NCI-H2171 (cell line): Measurements from ENCODE around the gene TANC1.
A peak's percentile ranks its signal among the peaks of the same experiment; 100 is the strongest.

Experiments
- DNase-seq: peaks from one replicate; lab custom pipeline; 2025; lab: John Stamatoyannopoulos, UW

Gene TANC1

DNA sequence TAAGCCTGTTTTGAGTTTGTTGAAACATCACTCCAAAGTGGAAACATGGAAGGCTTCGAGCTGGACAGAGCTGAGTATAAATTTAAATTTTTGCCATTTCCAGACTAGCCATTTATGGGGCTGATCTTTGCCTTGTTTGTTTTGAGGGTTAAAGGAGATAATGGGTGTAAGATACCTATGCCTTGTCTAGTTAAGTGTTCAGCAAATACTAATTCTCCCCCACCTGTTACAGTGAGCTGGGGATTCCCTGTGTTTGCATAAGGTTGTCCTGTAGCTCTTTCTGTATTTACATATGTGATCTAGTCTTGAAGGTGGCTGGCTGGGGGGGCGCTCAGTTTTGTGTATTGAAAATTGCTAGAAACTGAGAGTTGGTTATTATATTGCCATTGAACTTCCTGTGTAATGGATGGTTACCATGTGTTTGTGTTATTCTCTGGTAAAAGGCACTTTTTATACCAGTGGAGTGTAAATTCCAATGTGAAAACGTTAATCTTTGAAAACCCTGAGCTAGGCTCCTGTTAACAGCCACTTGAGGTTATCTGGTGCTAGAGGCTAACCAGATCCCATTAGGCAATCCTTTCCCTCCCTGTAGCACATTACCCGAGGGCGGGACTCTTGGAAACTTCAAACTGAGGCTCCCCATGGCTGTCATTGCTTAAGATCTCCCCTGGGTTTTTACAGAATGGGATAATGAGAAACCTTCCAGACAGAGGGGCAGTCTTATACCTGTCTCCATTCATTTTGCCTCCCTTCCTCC, 26.7 kb downstream of the TANC1 start:
- no peak for DNase-seq

DNA sequence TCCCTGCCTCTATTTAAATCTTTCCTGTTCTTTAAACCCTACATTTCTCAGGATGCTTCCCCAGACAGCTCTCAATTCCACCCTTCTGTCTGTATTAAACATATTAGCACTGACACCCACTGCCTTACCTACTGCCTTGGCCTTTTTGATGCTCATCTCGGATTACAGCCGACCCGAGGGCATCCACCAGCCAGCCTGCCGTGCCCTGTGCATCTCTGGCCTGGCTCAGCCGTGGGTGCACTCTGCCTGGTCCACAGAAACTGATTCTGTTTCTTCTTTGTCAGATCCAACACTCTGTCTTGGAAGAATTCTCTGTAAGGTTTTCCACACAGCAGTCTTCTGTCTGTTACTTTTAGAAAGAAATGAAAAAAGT, 27.2 kb downstream of the TANC1 start:
- no peak for DNase-seq

DNA sequence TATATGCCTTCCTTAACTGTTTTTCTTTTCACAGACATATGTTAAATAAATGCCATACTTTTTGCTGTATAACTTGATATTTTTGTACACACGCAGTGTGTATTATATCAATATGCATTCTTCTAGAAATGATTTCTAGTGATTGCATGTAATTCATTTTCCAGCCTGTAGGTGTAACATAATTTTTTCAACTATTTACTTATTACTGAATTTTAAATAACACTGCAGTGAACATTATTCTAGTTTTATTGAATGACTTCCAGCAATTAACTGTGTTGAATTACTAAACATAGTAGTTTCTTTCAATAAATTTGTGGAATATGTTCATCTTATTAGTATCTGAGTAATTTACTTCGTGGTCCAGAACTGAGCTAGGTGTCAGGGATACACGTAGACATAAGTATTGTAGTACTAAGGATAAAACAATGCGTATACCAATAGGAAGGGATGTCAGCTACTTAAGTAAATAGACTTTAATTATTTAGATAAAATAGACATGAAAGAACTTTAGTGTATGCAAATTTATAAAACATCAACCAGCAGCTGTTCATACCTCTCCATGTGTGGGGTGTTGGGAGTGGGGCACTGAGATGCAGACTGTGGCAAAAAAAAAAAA, 28.0 kb downstream of the TANC1 start:
- no peak for DNase-seq

DNA sequence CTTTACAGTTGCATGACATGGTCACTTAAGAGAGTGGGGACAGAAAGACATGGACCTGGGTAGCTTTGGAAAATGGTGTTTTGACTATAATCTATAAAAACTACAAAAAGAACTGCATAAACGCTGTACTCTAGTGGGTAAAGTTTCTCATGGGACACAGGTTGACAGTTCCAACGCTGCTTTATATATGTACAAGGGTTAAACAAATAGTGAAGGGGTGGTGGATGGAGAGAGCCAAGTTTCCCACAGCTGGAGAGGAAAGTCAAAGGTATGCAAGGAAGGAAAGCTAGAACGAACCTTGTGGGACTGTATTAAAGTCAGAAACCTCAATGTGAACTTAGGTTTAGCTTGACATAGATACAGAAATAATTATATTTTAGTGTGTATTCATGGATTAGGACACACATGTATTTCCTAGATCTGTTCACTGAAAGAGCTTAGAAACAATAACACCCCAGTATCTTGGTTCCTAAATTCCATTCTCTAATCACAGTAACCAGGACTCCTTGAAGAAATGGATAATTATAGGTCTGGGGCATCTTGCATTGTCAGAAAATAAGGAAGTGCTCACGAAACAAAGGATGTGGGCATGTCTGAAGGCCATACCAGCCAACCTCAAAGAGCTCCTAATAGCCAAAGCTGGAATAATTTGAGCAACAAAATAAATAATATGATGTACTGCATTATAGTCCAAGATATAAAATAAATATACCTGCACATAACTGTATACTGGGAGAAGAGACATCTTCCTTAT, 28.8 kb downstream of the TANC1 start:
- DNase-seq: no peak

DNA sequence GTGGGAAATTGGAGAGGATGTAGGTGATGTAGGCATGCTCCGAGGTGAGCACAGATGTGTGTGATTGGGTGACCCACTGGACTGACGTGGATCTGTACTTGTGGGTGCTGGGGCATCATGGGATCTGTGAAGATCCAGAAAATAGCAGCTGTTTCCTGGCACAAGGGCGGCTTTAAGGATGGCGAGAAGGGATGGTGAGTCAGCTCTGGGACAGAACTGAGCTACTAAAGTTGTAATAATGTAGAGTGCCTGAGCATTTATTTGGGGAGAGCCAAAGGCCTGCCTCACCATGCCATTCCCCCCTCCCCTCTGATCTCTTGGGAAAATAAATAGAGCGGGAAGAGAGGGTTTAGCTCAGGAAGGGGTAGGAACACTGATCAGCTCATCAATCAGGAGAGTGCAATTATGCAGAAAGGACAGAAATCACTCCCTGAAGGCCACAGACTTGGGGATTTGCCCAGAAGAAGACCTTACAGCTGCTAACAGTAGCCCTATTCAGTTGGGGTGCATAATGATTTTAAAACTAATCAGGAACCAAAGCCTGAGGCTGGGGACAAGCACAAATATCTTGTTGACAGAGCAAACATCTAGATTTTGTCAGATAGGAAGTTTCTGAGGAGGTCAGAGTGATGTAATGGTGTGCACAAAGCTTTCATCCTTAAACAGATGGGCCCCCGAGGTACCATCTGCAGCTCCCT, 30.3 kb downstream of the TANC1 start:
- DNase-seq: peak; percentile 25

DNA sequence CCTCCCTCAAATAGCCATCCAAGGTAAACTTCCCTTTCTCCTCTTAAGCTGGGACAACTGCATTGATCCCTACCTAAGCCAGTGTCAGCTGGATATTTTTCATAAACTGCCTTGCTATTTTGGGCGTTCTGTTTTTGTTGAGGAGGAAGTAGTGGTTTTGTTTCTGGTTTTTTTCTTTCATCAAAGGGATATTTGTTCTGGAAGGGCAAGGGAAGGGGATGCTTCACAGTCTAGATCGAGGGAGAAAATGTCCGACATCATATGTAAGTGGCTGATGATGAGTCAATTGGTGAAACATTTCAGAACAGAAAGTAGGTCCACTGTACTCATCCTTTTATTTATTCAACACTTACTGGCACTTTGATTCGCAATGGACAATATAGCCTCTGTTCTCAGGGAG, 31.0 kb downstream of the TANC1 start:
- no peak for DNase-seq

DNA sequence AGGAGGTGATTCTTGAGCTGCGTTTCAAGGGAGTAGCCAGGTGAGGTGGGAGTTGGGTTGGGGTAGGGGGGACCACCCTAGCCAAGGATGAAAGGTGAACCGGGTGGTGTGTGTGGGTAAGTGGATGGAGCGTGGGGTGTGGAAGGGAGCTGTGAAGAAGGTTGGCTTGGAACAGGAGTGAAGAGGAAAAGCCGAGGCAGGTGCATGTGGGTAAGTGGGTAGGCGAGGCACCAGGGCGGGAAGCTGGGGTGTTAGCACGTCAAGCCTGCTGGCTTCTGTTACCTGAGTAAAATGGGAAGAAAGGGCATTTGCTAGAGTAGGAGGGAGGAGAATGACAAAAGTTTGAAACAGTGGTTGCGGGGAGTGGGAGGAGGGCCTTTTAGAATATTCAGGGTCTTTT, 31.6 kb downstream of the TANC1 start:
- no peak for DNase-seq

DNA sequence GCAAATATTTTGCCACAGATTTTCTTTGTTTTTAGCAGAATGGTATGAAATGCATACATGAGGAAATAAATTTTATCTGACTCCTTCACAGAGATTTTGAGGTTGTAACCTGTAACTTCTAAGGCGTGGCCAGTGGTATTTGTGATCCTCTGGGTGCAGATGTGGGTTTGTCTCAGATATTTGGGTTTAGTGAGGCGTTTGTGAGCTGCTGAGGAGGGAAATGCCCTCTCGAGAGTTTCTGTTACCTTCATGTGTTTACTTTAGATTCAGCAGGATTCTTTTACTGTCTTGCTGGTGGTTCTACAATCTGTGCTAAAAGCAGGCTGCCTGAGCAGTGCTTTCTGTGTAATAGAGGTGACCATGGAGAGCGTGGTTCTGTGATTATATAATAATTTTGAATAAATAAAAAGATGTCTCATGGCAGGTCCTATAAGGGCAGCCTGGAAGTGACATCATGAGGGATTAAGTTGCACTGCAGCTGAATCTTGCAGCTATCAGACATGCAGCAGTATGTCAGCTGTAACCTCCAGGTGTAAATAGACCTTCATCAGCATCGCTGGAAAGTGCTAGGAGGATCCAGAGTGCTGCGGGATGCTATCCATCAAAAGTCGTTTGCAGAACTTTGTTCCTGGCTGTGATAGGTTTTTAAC, 34.1 kb downstream of the TANC1 start:
- peak; percentile 19 for DNase-seq

DNA sequence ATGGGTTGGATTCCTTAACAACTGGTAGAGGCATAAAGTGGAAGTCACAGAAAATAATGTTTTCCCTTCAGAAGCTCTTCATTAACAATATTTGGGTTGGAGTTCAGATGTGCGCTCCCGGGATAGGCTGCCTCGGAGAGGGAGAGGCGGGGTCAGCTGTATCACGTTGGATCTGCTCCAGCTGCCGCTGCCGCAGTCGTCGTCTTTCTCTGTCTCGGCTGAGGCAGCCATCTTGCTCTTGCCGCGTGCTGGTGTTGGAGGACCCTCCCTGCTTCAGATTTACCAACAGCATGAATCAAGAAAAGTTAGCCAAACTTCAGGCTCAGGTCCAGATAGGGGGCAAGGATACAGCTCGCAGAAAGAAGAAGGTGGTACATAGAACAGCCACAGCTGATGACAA, 35.1 kb downstream of the TANC1 start:
- DNase-seq: no peak

DNA sequence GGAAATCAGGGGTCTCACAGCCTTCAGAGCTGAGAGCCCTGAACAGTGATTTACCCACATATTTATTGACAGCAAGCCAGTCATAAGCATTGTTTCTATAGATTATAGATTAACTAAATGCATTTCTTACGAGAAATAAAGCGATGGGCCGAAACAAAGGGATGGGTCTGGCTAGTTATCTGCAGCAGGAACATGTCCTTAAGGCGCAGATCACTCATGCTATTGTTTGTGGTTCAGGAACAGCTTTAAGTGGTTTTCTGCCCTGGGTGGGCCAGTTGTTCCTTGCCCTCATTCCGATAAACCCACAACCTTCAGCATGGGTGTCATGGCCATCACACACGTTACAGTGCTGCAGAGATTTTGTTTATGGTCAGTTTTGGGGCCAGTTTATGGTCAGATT, 36.4 kb downstream of the TANC1 start:
- no peak for DNase-seq

DNA sequence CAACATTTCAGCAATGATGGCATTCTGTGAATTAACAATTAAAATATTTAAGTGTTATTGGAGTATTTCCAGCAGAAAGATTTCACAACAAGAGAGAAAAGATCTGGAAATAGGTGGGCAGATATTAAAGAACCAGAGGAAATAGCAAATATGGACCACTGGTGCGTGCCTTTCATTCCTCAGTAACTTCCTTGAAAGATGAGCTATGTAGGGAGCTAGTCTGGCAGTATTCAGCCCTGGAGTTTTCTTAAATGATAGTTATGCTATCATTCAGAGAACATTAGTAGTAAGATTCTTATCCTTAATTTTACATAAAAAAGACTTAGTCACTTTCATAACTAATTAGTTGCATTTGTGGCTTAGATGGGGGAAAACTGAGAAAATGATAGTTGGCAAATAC, 41.5 kb downstream of the TANC1 start:
- no peak for DNase-seq

DNA sequence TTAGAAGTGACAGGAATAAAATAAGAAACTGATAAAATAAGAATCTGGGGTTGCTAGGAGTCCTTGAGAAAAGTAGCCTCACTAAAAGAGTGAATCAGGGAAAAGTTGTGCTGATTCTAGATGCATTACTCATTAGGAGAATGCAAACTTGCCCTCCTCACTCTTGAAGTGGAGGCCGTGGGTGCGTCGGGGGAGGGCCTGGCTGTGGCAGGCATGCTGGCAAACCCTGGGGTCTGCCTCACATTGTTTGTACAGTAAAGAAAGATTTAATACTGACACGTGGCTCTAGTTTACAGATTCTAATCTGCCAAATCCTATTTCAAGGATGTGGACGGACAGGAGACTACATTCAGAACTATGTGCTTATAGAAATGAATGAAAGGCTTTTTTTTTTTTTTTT, 41.9 kb downstream of the TANC1 start:
- no peak for DNase-seq

DNA sequence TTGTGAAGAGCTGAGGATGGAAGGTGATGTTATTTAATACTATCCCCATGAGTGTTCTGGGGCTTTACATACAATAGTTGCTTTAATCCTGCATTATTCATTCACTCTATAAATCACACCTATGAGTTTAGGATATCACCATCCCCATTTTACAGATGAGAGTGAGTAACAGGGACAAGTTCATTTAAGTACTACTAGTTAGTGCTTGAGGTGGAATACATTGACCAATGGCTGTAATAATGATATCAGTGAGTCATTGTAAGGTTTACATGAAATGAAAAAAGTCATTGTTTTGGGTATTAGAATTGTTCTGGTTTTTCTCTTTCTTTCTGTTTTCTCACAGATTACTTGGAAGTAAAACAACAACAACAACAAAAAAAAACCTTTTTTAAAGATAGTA, 42.5 kb downstream of the TANC1 start:
- no peak for DNase-seq

DNA sequence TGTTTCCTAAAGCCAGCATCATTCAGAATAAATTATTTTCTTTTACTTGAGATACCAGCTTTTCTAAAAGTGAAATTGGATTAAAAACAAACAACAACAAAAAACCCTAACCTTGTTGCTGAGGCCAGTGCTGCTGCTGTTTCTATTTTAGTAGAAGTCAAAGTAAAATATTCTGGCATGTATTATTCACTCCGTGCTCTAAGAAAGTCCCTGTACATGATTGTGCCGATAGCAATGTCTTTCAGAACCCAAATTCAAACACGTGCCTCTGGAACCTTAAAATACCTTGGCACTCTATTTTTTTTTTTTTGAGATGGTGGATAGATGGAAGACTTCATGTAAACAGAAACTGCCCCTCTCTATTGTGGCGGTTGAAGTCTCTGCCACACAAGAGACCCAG, 43.7 kb downstream of the TANC1 start:
- DNase-seq: no peak

DNA sequence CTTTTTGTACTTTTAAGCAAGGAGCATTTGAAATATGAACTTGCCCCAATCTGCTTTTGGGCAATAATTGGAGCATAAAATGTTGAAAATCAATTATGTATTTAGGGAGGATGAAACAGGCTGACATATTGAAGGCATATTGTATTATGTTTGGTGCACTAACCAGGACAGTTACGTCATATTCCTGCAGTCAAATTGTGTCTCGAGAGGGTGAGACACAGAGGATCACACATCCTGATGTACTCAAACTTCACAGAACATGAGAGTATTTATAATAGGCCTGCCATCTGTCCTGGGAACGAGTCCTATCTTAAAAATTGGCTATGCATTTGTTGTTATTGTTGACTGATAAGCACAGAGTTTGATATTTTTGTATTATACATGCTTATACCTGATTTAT, 44.7 kb downstream of the TANC1 start:
- peak; percentile 28 for DNase-seq

DNA sequence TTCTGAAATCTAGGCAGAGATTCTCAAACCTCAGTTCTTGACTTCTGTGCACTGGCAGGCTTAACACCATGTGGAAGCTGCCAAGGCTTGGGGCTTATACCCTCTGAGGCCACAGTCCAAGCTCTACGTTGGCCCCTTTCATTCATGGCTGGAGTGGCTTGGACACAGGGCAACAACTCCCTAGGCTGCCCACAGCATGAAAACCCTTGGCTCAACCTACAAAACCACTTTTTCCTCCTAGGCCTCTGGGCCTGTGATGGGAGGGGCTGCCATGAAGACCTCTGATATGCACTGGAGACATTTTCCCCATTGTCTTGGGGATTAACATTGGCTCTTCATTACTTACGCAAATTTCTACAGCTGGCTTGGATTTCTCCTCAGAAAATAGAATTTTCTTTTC, 46.7 kb downstream of the TANC1 start:
- no peak for DNase-seq

DNA sequence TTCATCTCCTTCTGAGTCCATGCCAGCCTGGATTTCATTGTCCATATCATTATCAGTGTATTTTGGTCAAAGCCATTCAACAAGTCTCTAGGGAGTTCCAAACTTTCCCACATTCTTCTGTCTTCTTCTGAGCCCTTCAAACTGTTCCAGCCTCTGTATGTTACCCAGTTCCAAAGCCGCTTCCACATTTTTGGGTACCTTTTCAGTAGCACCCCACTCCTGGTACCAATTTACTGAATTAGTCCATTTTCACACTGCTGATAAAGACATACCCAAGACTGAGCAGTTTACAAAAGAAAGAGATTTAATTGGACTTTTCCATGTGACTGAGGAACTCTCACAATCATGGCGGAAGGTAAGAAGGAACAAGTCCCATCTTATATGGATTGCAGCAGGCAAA, 47.4 kb downstream of the TANC1 start:
- DNase-seq: no peak

DNA sequence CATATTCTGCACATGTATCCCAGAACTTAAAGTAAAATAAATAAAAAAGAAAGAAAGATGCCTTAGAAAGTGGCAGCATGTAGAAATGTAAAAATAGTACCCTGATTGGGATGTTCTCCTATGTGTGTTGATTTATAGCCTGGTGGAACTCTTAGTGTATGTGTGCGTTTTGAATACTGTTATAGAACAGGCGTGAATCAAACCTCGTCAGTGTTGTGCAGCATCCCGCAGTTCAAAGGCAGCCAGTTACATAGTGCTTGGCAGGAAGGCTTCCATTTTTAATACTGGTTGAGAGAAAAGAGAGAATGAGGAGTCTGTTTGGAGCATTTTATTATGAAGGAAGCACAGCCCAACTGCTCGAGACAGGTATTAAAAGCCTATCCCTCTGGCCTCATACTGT, 49.4 kb downstream of the TANC1 start:
- no peak for DNase-seq

DNA sequence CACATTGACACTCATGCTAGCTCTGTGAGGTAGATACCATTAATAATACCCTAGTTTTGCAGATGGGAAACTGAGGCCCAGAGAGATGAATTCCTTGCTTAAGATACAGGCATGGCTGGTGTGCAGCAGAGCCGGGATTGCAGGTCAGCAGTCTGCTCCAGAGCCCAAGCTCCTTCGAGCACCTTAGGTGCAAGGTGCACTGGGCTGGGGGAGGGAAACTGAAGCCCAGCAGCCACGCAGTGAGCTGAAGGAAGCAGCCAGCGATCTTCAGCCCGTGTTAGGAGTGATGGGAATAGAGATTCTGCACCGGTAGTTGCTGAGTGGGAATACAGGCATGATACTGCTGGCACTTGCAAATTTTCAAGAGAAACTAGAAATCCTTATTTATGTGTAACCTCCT, 50.6 kb downstream of the TANC1 start:
- no peak for DNase-seq

DNA sequence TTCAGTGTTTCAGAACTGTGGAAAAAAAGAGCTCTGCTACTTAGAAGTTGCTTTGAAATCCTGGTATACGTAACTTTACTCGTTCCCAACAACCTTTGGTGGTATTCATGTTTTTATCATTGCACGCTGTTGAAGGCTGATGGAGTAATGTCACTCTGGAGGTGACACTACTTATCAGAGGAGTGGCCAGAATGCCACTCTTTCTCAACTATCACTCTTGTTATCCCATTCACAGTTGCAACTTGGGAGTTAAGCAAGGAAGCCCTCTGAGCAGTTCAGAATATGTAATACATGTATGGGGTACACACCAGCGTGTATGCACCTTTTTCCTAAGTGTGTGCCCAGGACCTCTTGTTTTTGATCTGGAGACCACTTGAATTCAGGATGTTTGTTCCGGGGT, 53.6 kb downstream of the TANC1 start:
- no peak for DNase-seq

DNA sequence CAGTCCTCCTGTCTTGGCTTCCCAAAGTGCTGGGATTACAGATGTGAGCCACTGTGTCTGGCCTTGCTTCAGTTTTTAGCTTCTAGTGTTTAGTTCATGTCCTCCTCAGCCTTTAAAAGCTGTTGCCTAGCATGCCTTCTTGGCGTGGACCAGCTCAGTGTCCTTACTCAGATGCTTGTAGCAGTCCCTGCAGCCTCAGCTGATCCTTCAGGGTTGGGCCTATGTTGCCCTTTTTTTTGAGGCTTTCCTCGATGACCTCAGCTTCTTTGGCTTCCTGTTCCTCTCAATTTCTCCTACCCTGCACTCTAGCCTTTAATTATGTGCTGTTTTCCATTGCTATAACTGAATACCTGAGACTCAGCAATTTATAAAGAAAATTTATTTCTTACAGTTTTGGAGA, 57.7 kb downstream of the TANC1 start:
- no peak for DNase-seq

DNA sequence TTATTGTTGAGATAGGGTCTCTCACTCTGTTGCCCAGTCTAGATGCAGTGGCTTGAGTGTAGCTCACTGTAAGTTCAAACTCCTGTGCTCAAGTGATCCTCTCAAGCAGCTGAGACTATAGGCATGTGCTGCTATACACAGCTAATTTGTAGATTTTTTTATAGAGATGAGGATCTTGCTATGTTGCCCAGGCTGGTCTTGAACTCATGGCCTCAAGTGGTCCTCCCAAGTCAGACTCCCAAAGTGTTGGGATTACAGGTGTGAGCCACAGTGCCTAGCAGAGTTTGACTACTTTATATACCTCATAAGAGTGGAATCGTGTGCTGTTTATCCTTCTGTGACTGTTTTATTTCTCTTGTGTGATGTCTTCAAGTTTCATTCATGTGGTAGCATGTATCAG, 60.3 kb downstream of the TANC1 start:
- no peak for DNase-seq
